CD14-positive monocyte (primary cell): ENCODE measurements around the gene MIOX. TPM values are rescaled to one million over a fixed set of nuclear protein-coding genes. Genes with fewer than 3 reads are reported as not detected.

Experiments
- DNase-seq, 3 donors: peaks; one replicate each; pipeline ENCODE4 v3.0.0-alpha.2; 2011 to 2022
- H2AFZ ChIP-seq: 2 replicates; pipeline ENCODE4 v1.6.0; 2012; ENCODE audit warnings: mild to moderate bottlenecking, low read depth, low read length, inconsistent platforms; ENCODE audit not compliant: insufficient read depth, poor library complexity, severe bottlenecking
- H3K27ac ChIP-seq, 2 donors: 1 replicate in 1 of 2; 2 replicates in 1 of 2; pipeline ENCODE4 v1.5.1; 2012 to 2013; ENCODE audit warnings: low read length in 2 of 2, control low read depth in 1 of 2, inconsistent platforms in 1 of 2, low read depth in 1 of 2, mild to moderate bottlenecking in 1 of 2
- H3K27me3 ChIP-seq, 2 donors: one replicate each; pipeline versions ENCODE4 v1.6.0 to v1.6.1; 2011 to 2013; ENCODE audit warnings: low read length in 2 of 2; ENCODE audit not compliant: control insufficient read depth in 2 of 2, insufficient read depth in 2 of 2
- H3K36me3 ChIP-seq, 2 donors: replicated peaks in 1 of 2; 1 replicate in 1 of 2; 2 replicates in 1 of 2; pipeline versions ENCODE4 v1.5.1 to v1.6.1; 2012 to 2013; ENCODE audit warnings: low read length in 2 of 2, control low read depth in 1 of 2, inconsistent platforms in 1 of 2, mild to moderate bottlenecking in 1 of 2; ENCODE audit not compliant: insufficient read depth in 2 of 2, control insufficient read depth in 1 of 2
- H3K4me1 ChIP-seq, 2 donors: 1 replicate in 1 of 2; 2 replicates in 1 of 2; pipeline versions ENCODE4 v1.5.1 to v1.6.1; 2012 to 2013; ENCODE audit warnings: low read length in 2 of 2, control low read depth in 1 of 2, inconsistent platforms in 1 of 2, mild to moderate bottlenecking in 1 of 2, moderate library complexity in 1 of 2; ENCODE audit not compliant: insufficient read depth in 2 of 2, control insufficient read depth in 1 of 2
- H3K4me2 ChIP-seq: replicated peaks from 2 replicates; pipeline ENCODE3; 2012; ENCODE audit warnings: low read length, moderate library complexity, mild to moderate bottlenecking; ENCODE audit not compliant: poor library complexity, severe bottlenecking; ENCODE audit errors: extremely low read depth
- H3K4me3 ChIP-seq, 3 experiments: fragments of 200-600 bp in 1 of 3; sonication (generic) in 1 of 3; replicated peaks in 1 of 3; 1 replicate in 2 of 3; 2 replicates in 1 of 3; pipeline ENCODE4 v1.5.1; 2011 to 2013; ENCODE audit warnings: low read length in 3 of 3, mild to moderate bottlenecking in 3 of 3, control low read depth in 2 of 3, low read depth in 2 of 3, inconsistent platforms in 1 of 3, moderate library complexity in 1 of 3
- H3K79me2 ChIP-seq: 2 replicates; pipeline ENCODE4 v1.6.0; 2012; ENCODE audit warnings: mild to moderate bottlenecking, control low read depth, inconsistent platforms, low read length, moderate library complexity; ENCODE audit not compliant: insufficient read depth
- H3K9ac ChIP-seq: 2 replicates; pipeline ENCODE4 v1.6.0; 2017; ENCODE audit warnings: low read length, mild to moderate bottlenecking; ENCODE audit not compliant: insufficient read depth, poor library complexity, severe bottlenecking
- H3K9me3 ChIP-seq, 2 donors: replicated peaks in 1 of 2; 1 replicate in 1 of 2; 2 replicates in 1 of 2; pipeline versions ENCODE4 v1.5.1 to v1.6.1; 2012 to 2013; ENCODE audit warnings: low read length in 2 of 2, control low read depth in 1 of 2; ENCODE audit not compliant: control insufficient read depth in 1 of 2, insufficient read depth in 1 of 2
- H4K20me1 ChIP-seq: 2 replicates; pipeline ENCODE4 v1.6.0; 2012; ENCODE audit warnings: mild to moderate bottlenecking, low read length, control low read depth, moderate library complexity; ENCODE audit not compliant: insufficient read depth
- H3K27ac Mint-ChIP-seq, 7 donors: one replicate each; pipeline ENCODE4 v1.8.0; 2020; ENCODE audit warnings: mild to moderate bottlenecking in 7 of 7, mixed read lengths in 7 of 7, moderate library complexity in 6 of 7, inconsistent platforms in 2 of 7
- H3K27me3 Mint-ChIP-seq, 3 donors: one replicate each; pipeline ENCODE4 v1.8.0; 2021 to 2022; ENCODE audit warnings: low read depth in 3 of 3, mild to moderate bottlenecking in 3 of 3, mixed read lengths in 3 of 3, moderate library complexity in 3 of 3, inconsistent platforms in 1 of 3
- H3K36me3 Mint-ChIP-seq, 2 donors: one replicate each; pipeline ENCODE4 v1.8.0; 2020; ENCODE audit warnings: mixed read lengths in 2 of 2, inconsistent platforms in 1 of 2, mild to moderate bottlenecking in 1 of 2
- H3K4me1 Mint-ChIP-seq: one replicate; pipeline ENCODE4 v1.8.0; 2020; ENCODE audit warnings: mild to moderate bottlenecking, mixed read lengths
- H3K4me3 Mint-ChIP-seq, 2 donors: one replicate each; pipeline ENCODE4 v1.8.0; 2020; ENCODE audit warnings: mild to moderate bottlenecking in 2 of 2, mixed read lengths in 2 of 2, moderate library complexity in 1 of 2
- H3K9me3 Mint-ChIP-seq, 7 donors: one replicate each; pipeline ENCODE4 v1.8.0; 2020 to 2022; ENCODE audit warnings: mixed read lengths in 7 of 7, mild to moderate bottlenecking in 6 of 7, moderate library complexity in 6 of 7, inconsistent platforms in 2 of 7
- CTCF ChIP-seq: fragments of 200-600 bp; IDR thresholded peaks from one replicate; pipeline ENCODE4 v1.8.0; 2022; ENCODE audit warnings: antibody characterized with exemption, mild to moderate bottlenecking
- WGBS: methylation state at CpG from one replicate; pipeline ENCODE4 v1.1.5; 2013; ENCODE audit warnings: missing lambda C conversion rate; ENCODE audit not compliant: insufficient coverage; 5-methylcytosine and 5-hydroxymethylcytosine counted together
- intact Hi-C, 2 donors: fragments of 100-400 bp; cut with micrococcal nuclease; formaldehyde crosslinking; loops; one replicate each; pipeline versions ENCODE4 v1.15.0 to v1.15.1; 2023
- polyA plus RNA-seq, 3 donors: library from polyadenylated mRNA; depleted of rRNA in 1 of 3; unstranded in 2 of 3; stranded (reverse) in 1 of 3; fragments of 300-500 nt in 2 of 3; fragments of >200 nt in 1 of 3; fragmentation: Illumina TruSeq in 2 of 3; gene quantifications; 1 replicate in 2 of 3; 2 replicates in 1 of 3; pipeline ENCODE4 v1.2.3, GENCODE V29; 2012 to 2021

The MIOX gene
- polyA plus RNA-seq, 3 donors: not detected

- H3K27ac ChIP-seq: no peak overlapping the region
- DNase-seq: no peak
- H3K27me3 ChIP-seq: no peaks in the 10 kb centered on the region
- H3K36me3 ChIP-seq: peaks cover 73 to 88% of the 10 kb centered on the region in 2 donors
- no peak overlapping the region for H3K4me2 ChIP-seq
- Mint-ChIP-seq H3K4me3 (no peak overlapping the region), H3K27ac (no peak overlapping the region), H3K9me3 (no peaks in the 10 kb centered on the region), H3K4me1 (no peaks in the 10 kb centered on the region), H3K36me3 (peaks cover 44 to 79% of the 10 kb centered on the region in 2 donors), H3K27me3 (no peaks in the 10 kb centered on the region)
- H2AFZ ChIP-seq: no peak overlapping the region
- no peak overlapping the region for H3K4me3 ChIP-seq
- no peaks in the 10 kb centered on the region for H3K9me3 ChIP-seq
- H4K20me1 ChIP-seq: peaks cover 33% of the 10 kb centered on the region
- H3K79me2 ChIP-seq: no peaks in the 10 kb centered on the region
- H3K4me1 ChIP-seq: no peaks in the 10 kb centered on the region
- H3K9ac ChIP-seq: no peak overlapping the region
- intact Hi-C loops: no loop called here
- 89% methylated on average over 9 of the region's 10 CpGs for WGBS
- no peak for TF ChIP-seq CTCF
These were observed 46.8 kb upstream of the MIOX start for GRCh38 chr22:50439871-50440331.

GRCh38 chr22:50440544-50441249, 46.0 kb upstream of the MIOX start:
- no peak for TF ChIP-seq CTCF
- H2AFZ ChIP-seq: no peak overlapping the region
- H3K4me1 ChIP-seq: no peaks in the 10 kb centered on the region
- intact Hi-C loops: no loop called here
- H3K4me3 ChIP-seq: no peak overlapping the region
- WGBS: 96% methylated on average over 22 of the region's 26 CpGs
- no peak for DNase-seq
- no peak overlapping the region for H3K4me3 Mint-ChIP-seq
- peaks cover 72 to 88% of the 10 kb centered on the region in 2 donors for H3K36me3 ChIP-seq
- H3K36me3 Mint-ChIP-seq: peaks cover 41 to 77% of the 10 kb centered on the region in 2 donors
- H3K9me3 ChIP-seq: no peaks in the 10 kb centered on the region
- no peaks in the 10 kb centered on the region for H3K9me3 Mint-ChIP-seq
- no peak overlapping the region for H3K27ac ChIP-seq
- H3K27ac Mint-ChIP-seq: peak overlapping the region in 1 of 7 donors; percentile 58
- no peaks in the 10 kb centered on the region for H3K27me3 ChIP-seq
- H3K9ac ChIP-seq: no peak overlapping the region
- H3K27me3 Mint-ChIP-seq: no peaks in the 10 kb centered on the region
- H3K4me1 Mint-ChIP-seq: peaks cover 2% of the 10 kb centered on the region
- peaks cover 41% of the 10 kb centered on the region for H4K20me1 ChIP-seq
- H3K79me2 ChIP-seq: no peaks in the 10 kb centered on the region
- no peak overlapping the region for H3K4me2 ChIP-seq
